HepG2 (cell line): ENCODE results near the gene SHF.

Experiments used
- ATF4 ChIP-seq, 2 experiments: fragments of 450-650 bp in 1 of 2; sonication (generic) in 1 of 2; formaldehyde crosslinking; IDR thresholded peaks; 2 replicates each; pipeline versions ENCODE4 v1.5.0 to v1.8.0; 2020 to 2022; ENCODE audit warnings: mild to moderate bottlenecking in 1 of 2, missing genetic modification reagents in 1 of 2
- CTCF ChIP-seq: sonication (generic); formaldehyde crosslinking; IDR thresholded peaks from 2 replicates; pipeline ENCODE4 v1.5.0; 2020; ENCODE audit warnings: mild to moderate bottlenecking, missing genetic modification reagents, moderate library complexity
- EP300 ChIP-seq, 3 experiments: sonication (generic) in 1 of 3; formaldehyde crosslinking in 1 of 3; IDR thresholded peaks; 2 replicates each; pipeline versions ENCODE4 v1.5.1 to v1.6.1; 2011 to 2020; ENCODE audit warnings: low read depth in 2 of 3, low read length in 2 of 3, borderline replicate concordance in 1 of 3, improper control_type of control experiment in 1 of 3, mild to moderate bottlenecking in 1 of 3, missing genetic modification reagents in 1 of 3, moderate library complexity in 1 of 3
- NKX3-1 ChIP-seq: sonication (generic); formaldehyde crosslinking; IDR thresholded peaks from 2 replicates; pipeline ENCODE4 v1.5.0; 2020; ENCODE audit warnings: missing genetic modification reagents
- NR0B2 ChIP-seq: sonication (generic); formaldehyde crosslinking; IDR thresholded peaks from 2 replicates; pipeline ENCODE4 v1.4.0; 2020; ENCODE audit warnings: mild to moderate bottlenecking, missing genetic modification reagents
- RBM22 ChIP-seq: fragments of 200-400 bp; formaldehyde crosslinking; optimal IDR thresholded peaks from 2 replicates; pipeline ENCODE3; 2017; ENCODE audit warnings: mild to moderate bottlenecking, low read length, moderate library complexity
- ZNF296 ChIP-seq: sonication (generic); formaldehyde crosslinking; conservative IDR thresholded peaks from 2 replicates; pipeline ENCODE4 v1.5.0; 2020; ENCODE audit warnings: mild to moderate bottlenecking, missing genetic modification reagents
- ZNF615 ChIP-seq: sonication (generic); formaldehyde crosslinking; IDR thresholded peaks from 2 replicates; pipeline ENCODE4 v1.5.0; 2020; ENCODE audit warnings: mild to moderate bottlenecking, missing genetic modification reagents, borderline replicate concordance
- ZNF749 ChIP-seq: sonication (generic); formaldehyde crosslinking; IDR thresholded peaks from 2 replicates; pipeline ENCODE4 v1.8.0; 2022; ENCODE audit warnings: mild to moderate bottlenecking, missing genetic modification reagents, moderate library complexity, borderline replicate concordance

- TF ChIP-seq EP300 (IDR thresholded peaks at IDR 0.05; ENCODE audit: low read depth in 2 of 2, low read length in 2 of 2) (peak in 1 of 2 experiments; percentile 33; a peak in 1 of 4 replicates), EP300 (CRISPR knock-in tag; IDR thresholded peaks at IDR 0.05; ENCODE audit: borderline replicate concordance) (no peak), RBM22 (no peak), ATF4 (CRISPR knock-in tag; IDR thresholded peaks at IDR 0.05) (no peak), ZNF296 (CRISPR knock-in tag) (no peak), CTCF (CRISPR knock-in tag) (no peak), ZNF615 (CRISPR knock-in tag) (no peak), NR0B2 (CRISPR knock-in tag) (no peak), NKX3-1 (CRISPR knock-in tag) (no peak), ZNF749 (no peak)
Observed at GRCh38 chr15:45186771-45187577, 792 bp downstream of the SHF start.
